Suprapubic skin (tissue), 4 donors: ENCODE measurements around the gene NQO1.

Experiments
- EP300 ChIP-seq: sonication (generic); formaldehyde crosslinking; IDR thresholded peaks from one replicate; pipeline ENCODE4 v1.6.1; 2017; ENCODE audit warnings: antibody characterized with exemption
- POLR2A ChIP-seq, 2 donors: fragments of 450-650 bp; IDR thresholded peaks; one replicate each; pipeline ENCODE4 v1.6.1; 2017; ENCODE audit warnings: antibody characterized with exemption in 2 of 2, mild to moderate bottlenecking in 2 of 2, moderate library complexity in 2 of 2
- POLR2AphosphoS5 ChIP-seq, 3 donors: sonication (generic); formaldehyde crosslinking; IDR thresholded peaks; one replicate each; pipeline ENCODE4 v1.6.1; 2017; ENCODE audit warnings: antibody characterized with exemption in 3 of 3
- TF ChIP-seq, protein P1 (sequence below), 2 donors: fragments of 200-600 bp in 1 of 2; fragments of 450-650 bp in 1 of 2; sonication (generic) in 1 of 2; IDR thresholded peaks; one replicate each; pipeline ENCODE4 v1.5.1; 2016 to 2019; ENCODE audit warnings: antibody characterized with exemption in 2 of 2, mild to moderate bottlenecking in 1 of 2, moderate library complexity in 1 of 2

DNA sequence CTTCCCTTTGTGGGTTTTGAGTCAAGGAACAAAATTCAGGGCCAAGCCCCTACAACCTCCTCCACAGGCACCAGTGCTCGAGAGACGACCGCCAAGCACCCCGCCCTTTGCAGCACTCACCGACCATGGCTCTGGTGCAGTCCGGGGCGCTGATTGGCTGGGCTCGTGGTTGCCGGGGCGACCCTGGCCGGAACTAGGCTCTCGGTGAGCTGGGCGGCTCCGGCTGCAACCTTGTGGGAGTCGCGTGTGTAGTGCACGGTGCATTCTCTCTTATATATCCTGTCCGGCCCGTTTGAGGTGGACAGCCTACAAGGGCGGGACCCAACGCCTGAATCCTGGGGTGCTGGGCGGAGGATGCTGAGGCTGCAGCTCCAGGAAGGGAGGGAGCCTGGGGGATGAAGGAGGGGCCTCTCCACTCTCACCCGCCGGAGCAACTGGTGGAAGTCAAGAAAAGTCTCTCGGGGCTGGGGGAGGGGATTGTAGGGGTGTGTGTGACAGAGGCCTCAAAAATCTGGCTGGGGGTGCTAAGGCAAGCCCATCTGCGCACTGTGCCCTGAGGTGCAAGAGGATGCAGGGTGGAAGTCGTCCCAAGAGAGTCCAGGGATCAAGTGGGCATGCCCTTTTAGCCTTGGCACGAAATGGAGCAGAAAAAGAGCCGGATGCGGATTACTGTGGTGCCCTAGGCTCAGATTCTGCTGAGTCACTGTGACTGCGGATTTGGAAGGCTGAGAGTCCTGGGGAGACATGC, at the start of gene NQO1:
- TF ChIP-seq, protein P1, sequence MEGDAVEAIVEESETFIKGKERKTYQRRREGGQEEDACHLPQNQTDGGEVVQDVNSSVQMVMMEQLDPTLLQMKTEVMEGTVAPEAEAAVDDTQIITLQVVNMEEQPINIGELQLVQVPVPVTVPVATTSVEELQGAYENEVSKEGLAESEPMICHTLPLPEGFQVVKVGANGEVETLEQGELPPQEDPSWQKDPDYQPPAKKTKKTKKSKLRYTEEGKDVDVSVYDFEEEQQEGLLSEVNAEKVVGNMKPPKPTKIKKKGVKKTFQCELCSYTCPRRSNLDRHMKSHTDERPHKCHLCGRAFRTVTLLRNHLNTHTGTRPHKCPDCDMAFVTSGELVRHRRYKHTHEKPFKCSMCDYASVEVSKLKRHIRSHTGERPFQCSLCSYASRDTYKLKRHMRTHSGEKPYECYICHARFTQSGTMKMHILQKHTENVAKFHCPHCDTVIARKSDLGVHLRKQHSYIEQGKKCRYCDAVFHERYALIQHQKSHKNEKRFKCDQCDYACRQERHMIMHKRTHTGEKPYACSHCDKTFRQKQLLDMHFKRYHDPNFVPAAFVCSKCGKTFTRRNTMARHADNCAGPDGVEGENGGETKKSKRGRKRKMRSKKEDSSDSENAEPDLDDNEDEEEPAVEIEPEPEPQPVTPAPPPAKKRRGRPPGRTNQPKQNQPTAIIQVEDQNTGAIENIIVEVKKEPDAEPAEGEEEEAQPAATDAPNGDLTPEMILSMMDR (IDR thresholded peaks at IDR 0.05) = no peak
- TF ChIP-seq POLR2A (IDR thresholded peaks at IDR 0.05) = no peak
- no peak for TF ChIP-seq EP300
- no peak for TF ChIP-seq POLR2AphosphoS5 (IDR thresholded peaks at IDR 0.05)
